ENCODE data around the gene CAMK2B. TPM values are rescaled to one million over a fixed set of nuclear protein-coding genes. Genes with fewer than 3 reads are reported as not detected.

Gene CAMK2B
- total RNA-seq, 1 donor from 2014 or later: 8.4 TPM

DNA sequence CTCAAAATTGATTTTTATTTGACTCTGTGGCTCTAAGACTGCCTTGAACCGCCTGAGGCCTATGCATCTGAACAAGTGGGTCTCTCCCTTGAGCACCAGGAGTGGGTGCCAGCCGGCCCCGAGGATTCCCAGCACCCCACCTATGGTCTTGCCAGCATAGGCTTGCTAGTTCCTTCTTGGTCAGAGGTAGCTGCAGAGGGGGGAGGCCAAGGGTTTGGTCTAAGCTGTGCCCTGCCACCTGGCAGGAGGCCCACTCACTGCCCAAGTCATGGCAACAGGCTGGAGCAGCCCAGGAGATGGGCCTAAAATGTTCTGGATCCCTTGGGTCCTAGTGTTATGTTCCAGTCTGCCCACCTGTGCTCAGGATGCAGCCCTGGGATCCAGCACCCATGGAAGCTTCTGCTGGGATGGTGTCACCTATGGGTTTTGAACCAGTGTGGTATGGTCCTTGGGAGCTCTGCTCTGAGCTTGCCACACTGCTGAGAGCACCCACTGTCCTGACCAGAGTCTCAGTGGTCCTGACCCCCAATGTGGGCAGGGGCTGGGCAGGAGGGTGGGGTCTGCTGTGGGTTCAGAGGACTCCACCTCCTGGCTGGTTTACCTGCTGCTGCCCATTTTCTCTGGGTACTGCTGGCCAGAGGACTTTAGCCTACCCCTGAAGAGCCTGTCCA, 112.1 kb downstream of the CAMK2B start:
- Mint-ChIP-seq H3K27ac (no peak overlapping the region), H3K36me3 (peaks cover 16% of the 10 kb centered on the region), H3K4me3 (no peak overlapping the region), H3K27me3 (no peaks in the 10 kb centered on the region), H3K4me1 (ENCODE audit: unreplicated experiment) (peaks cover 24% of the 10 kb centered on the region), H3K9me3 (no peaks in the 10 kb centered on the region)
- TF ChIP-seq, protein P1, sequence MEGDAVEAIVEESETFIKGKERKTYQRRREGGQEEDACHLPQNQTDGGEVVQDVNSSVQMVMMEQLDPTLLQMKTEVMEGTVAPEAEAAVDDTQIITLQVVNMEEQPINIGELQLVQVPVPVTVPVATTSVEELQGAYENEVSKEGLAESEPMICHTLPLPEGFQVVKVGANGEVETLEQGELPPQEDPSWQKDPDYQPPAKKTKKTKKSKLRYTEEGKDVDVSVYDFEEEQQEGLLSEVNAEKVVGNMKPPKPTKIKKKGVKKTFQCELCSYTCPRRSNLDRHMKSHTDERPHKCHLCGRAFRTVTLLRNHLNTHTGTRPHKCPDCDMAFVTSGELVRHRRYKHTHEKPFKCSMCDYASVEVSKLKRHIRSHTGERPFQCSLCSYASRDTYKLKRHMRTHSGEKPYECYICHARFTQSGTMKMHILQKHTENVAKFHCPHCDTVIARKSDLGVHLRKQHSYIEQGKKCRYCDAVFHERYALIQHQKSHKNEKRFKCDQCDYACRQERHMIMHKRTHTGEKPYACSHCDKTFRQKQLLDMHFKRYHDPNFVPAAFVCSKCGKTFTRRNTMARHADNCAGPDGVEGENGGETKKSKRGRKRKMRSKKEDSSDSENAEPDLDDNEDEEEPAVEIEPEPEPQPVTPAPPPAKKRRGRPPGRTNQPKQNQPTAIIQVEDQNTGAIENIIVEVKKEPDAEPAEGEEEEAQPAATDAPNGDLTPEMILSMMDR (conservative IDR thresholded peaks at IDR 0.05): no peak
- DNase-seq (ENCODE audit: extremely low spot score, unreplicated experiment): no peak

DNA sequence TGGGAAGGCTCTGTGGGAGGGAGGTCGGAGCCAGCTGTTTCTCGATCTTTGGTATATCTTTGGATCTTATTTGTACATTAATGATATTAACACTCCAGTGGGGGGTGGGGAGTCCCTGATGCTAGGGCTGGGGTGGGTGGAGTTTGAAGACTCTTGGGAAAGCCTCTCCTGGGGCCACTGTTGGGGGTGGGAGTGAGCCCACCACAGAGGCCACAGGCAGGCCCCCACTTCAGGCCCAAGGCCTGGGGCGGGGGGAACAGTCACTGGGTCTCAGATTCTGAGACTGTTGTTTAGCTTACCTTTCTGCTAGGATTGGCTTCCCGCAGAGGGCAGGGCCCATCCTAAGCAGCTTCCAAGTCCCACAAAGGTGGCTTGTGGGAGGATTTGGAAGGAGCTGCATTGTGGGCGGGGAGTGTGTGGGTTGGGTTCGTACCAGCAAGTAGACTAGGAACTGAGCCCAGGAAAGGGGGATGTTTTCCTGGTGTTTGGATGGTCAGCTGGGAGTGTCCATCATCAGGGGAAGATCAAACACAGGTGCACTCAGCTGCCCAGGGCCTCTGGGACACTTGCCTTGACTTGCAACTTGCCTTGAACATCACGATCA, 112.7 kb downstream of the CAMK2B start:
- H3K4me3 Mint-ChIP-seq: no peak overlapping the region
- H3K36me3 Mint-ChIP-seq: peaks cover 16% of the 10 kb centered on the region
- H3K4me1 Mint-ChIP-seq (ENCODE audit: unreplicated experiment): peaks cover 20% of the 10 kb centered on the region
- TF ChIP-seq, protein P1 (conservative IDR thresholded peaks at IDR 0.05): no peak
- H3K27ac Mint-ChIP-seq: no peak overlapping the region
- DNase-seq (ENCODE audit: extremely low spot score, unreplicated experiment): no peak
- no peaks in the 10 kb centered on the region for H3K9me3 Mint-ChIP-seq
- H3K27me3 Mint-ChIP-seq: no peaks in the 10 kb centered on the region

DNA sequence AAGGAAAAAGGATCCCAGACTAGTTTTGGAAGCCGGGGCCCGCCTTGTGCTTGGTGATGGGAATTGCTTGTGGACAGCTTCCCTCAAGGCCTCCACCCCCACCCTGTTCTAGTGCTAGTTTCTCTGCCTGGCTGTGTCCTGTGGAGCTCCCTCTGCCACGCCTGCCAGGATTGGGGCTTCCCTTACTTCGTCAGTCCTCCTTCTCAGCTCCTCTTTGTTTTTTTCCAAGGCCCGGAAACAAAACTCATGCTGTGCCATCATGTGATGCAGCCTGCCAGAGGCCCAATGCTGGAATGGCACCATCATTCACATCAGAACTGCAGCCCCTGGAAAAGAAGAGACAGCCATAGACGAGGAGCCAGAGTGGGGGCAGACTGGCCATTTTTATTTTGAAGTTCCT, 113.4 kb downstream of the CAMK2B start:
- H3K9me3 Mint-ChIP-seq: no peaks in the 10 kb centered on the region
- H3K27ac Mint-ChIP-seq: no peak overlapping the region
- TF ChIP-seq, protein P1 (conservative IDR thresholded peaks at IDR 0.05): no peak
- H3K36me3 Mint-ChIP-seq: peaks cover 16% of the 10 kb centered on the region
- no peak for DNase-seq (ENCODE audit: extremely low spot score, unreplicated experiment)
- H3K4me3 Mint-ChIP-seq: peak overlapping the region; percentile 36
- no peaks in the 10 kb centered on the region for H3K27me3 Mint-ChIP-seq
- H3K4me1 Mint-ChIP-seq (ENCODE audit: unreplicated experiment): peaks cover 19% of the 10 kb centered on the region

DNA sequence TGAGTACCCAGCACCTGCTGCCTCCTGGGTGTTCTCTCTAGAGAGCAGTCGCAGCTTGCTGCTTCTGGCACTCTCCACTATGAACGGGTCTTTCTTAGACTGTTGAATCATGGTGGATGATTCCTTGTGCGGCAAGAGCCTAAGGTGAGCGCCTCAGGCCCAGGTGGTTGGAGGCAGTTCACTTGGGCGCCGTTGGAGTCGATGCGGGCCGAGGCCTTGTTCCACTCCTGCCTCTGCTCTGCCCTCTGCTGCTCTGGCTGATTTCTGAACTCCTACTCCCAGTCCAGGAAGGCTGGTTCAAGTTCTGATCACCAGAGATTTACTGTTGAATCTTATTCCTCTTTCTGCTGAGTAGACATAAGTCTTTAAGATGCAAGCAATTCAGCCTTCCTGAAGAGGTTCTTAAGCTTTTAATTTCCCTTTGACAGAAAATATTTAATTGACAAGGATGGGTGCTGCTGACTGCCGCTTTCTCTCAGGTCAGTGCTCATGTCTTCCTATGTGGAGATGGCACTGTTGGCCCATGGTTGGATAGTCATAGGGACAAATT, 114.2 kb downstream of the CAMK2B start:
- Mint-ChIP-seq H3K9me3 (no peaks in the 10 kb centered on the region), H3K4me1 (ENCODE audit: unreplicated experiment) (peaks cover 13% of the 10 kb centered on the region), H3K27me3 (no peaks in the 10 kb centered on the region), H3K27ac (peak overlapping the region; percentile 3), H3K36me3 (peaks cover 16% of the 10 kb centered on the region), H3K4me3 (no peak overlapping the region)
- no peak for DNase-seq (ENCODE audit: extremely low spot score, unreplicated experiment)
- TF ChIP-seq, protein P1 (conservative IDR thresholded peaks at IDR 0.05): no peak

DNA sequence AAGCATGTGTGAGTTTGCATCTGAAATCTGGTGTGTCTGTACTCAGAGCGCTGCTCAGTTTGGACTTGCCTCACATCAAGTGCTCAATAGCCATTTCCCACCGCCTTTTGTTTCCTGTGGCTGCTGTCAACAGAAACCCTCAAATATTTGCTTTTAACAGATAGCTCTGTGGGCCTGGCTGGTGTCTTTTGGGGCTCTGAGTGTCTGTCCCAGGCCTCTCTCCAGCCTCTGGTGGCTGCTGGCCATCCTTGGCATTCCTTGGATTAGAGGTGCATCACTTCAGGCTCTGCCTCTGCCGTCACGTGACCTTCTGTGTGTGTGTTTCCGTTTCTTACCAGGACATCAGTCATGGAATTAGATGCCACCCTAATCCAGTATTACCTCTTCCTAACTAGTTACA, 115.3 kb downstream of the CAMK2B start:
- H3K4me3 Mint-ChIP-seq: no peak overlapping the region
- H3K27me3 Mint-ChIP-seq: no peaks in the 10 kb centered on the region
- DNase-seq (ENCODE audit: extremely low spot score, unreplicated experiment): no peak
- peaks cover 20% of the 10 kb centered on the region for H3K36me3 Mint-ChIP-seq
- H3K4me1 Mint-ChIP-seq (ENCODE audit: unreplicated experiment): peaks cover 13% of the 10 kb centered on the region
- no peaks in the 10 kb centered on the region for H3K9me3 Mint-ChIP-seq
- H3K27ac Mint-ChIP-seq: no peak overlapping the region
- TF ChIP-seq, protein P1 (conservative IDR thresholded peaks at IDR 0.05): no peak

Data from type B pancreatic cell (in vitro differentiated cells).